GM19023 (cell line): ENCODE data around the gene ALG12.

Source experiments
- ATAC-seq: cut with Tn5 transposase; IDR thresholded peaks from one replicate; pipeline ENCODE4 v1.9.1; 2021; ENCODE audit warnings: mild to moderate bottlenecking, moderate library complexity; ENCODE audit not compliant: unreplicated experiment

Gene ALG12

GRCh38 chr22:49913446-49913845, 4.8 kb downstream of the ALG12 start:
- no peak for ATAC-seq

- ATAC-seq = no peak
Measured at GRCh38 chr22:49913026-49913425, 5.2 kb downstream of the ALG12 start.

DNA sequence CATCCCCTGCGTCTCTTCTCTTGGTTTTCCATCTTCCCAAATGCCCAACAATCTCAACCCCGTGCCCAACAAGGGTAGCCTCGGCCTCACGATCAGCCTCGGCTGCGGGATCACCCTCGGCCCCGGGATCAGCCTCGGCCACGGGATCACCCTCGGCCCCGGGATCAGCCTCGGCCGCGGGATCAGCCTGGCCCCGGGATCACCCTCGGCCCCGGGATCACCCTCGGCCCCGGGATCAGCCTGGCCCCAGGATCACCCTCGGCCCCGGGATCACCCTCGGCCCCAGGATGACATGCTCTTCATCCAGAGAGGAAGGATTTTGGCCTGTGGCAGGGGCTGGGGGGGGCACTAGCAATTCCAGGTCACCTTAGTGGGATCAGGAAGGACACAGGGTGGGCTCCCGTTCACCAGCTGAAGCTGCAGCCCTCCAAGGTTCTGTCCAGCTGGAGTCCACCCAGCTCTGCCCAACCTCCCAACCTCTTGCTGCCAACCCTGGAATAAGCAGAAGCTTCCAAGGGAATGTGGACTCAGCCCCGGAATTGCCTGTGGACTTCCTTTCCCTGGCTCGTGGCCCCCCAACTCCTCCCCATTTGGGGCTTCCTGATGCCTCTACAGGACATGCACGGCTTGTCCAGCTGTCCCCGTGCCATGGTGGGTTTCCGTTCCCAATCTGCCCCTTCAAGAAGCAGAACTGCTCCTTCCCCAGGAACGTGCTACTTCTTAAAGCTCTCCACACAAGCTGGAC, 6.2 kb downstream of the ALG12 start:
- no peak for ATAC-seq

GRCh38 chr22:49910229-49911155, 7.7 kb downstream of the ALG12 start:
- ATAC-seq = no peak

GRCh38 chr22:49909476-49910205, 8.6 kb downstream of the ALG12 start:
- ATAC-seq = no peak

DNA sequence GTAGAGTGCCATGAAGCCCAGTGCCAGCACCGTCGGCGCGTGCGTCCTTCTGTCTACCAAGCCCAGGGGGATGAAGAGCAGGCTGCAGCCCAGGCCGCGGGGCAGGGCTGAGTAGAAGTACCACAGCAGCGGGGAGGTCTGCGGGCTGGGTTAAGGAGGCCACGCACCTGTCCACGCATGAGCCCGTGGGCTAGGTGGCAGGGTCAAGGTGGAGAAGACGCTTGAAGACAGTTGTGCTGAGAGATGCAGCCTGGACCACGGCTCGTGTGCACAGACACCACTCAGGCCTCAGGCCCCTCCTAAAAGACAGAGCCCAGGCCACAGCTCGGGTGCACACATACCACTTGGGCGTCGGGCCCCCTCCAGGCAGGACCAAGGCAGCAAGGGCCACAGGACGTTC, 10.4 kb downstream of the ALG12 start:
- ATAC-seq = no peak

- no peak for ATAC-seq
Measured at GRCh38 chr22:49906799-49907290, 11.4 kb downstream of the ALG12 start.

- no peak for ATAC-seq
Measured at GRCh38 chr22:49906071-49906798, 12.0 kb downstream of the ALG12 start.

- ATAC-seq = no peak
Measured at GRCh38 chr22:49905465-49905864, 12.8 kb downstream of the ALG12 start.

GRCh38 chr22:49904040-49904369, 14.2 kb downstream of the ALG12 start:
- ATAC-seq = no peak

GRCh38 chr22:49903322-49904039, 14.8 kb downstream of the ALG12 start:
- ATAC-seq = no peak

GRCh38 chr22:49901457-49901856, 16.8 kb downstream of the ALG12 start:
- no peak for ATAC-seq

DNA sequence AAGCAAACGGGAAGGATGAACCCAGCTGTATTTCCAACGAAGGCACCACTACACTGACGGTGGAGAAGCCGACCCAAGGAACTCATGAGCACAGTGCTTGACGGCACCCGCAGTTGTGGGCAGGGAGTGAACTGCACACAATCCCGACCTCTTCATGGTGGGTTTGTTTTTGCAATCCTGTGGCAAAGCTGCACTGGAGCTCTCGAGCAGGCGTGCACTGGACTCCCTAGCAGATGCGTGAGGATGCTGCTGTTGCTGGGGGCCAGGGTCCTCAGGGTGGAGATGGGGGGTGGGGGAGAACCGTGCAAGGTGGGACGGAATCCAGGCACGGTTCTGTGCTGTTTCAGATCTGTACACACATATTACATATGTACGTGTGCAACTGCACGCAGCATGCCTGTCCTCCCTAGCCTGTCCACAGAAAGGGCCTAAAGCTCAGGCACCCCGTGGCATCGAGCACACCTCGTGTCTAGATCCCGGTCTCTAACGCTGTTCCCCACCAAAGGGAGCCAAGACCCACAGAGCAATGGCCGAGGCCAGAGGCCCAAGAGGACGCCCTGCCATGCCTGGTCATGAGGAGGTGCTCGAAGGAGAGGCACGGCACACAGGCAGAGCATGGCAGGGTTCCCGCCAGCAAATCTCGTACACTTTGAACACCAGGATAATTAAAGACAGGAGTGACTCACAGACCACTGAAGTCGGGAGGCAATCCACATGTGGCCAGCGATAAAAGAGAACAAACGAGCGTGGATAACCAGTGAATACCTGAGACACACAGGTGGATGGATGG, 17.6 kb downstream of the ALG12 start:
- no peak for ATAC-seq

DNA sequence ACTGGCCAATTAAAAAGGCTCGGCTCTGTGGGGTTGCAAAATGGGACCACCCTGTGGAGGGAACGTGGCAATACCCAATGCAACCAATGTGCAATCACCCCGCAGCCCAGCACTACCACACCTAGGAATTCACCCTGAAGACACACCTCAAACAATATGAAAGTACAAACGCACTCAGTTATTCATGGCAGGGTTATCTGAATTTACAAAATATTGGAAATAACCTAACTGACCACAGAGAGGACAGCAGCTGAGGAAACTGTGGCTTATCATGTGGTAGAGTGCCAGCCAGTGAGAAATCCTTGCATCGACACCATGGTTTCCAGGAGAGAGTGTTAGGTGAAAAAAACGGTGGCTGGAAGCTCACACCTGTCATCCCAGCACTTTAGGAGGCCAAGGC, 18.7 kb downstream of the ALG12 start:
- ATAC-seq = no peak

- ATAC-seq = no peak
Measured at GRCh38 chr22:49897015-49897684, 21.1 kb downstream of the ALG12 start.

DNA sequence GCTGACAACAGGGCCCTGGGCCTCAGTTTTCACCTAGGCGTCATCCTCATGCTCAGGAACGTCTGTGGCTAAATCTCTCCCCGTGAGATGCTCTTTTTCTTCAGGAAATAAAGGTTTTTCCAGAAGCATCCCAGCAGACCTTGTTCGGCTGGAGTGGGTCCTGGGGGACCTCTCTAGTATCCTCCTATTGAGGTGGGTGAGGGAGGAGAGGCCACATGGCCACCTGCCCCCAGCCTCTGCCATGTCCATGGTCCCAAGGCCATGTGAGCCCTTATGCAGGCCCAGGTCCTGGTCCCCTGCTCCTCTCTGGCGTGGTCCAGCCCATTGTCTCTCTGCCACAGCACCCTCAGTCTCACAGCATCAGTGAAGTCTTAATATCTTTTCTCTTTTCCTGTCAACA, 22.0 kb downstream of the ALG12 start:
- ATAC-seq = no peak

- ATAC-seq = no peak
Measured at GRCh38 chr22:49894322-49895054, 23.8 kb downstream of the ALG12 start.

- ATAC-seq = no peak
Measured at GRCh38 chr22:49893025-49893424, 25.2 kb downstream of the ALG12 start.
